Kidney capillary endothelial cell (primary cell): ENCODE data around the gene ATP8A2.
"Not testable (repeated sequence)": the region's sequence is repeated elsewhere in the genome, so short reads cannot be mapped to it uniquely, and the experiment has no call there.

Experiments
- DNase-seq: peaks from one replicate; pipeline ENCODE4 v3.0.0-alpha.2; 2018; ENCODE audit warnings: low spot score

Gene ATP8A2

GRCh38 chr13:25548991-25549390 is 177.2 kb downstream of the ATP8A2 start:
- not testable (repeated sequence) for DNase-seq

GRCh38 chr13:25561812-25562211 is 190.0 kb downstream of the ATP8A2 start:
- no peak for DNase-seq

- DNase-seq = no peak
Observed at GRCh38 chr13:25570185-25570584, 198.4 kb downstream of the ATP8A2 start.

GRCh38 chr13:25571237-25571636 is 199.5 kb downstream of the ATP8A2 start:
- no peak for DNase-seq

- DNase-seq = not testable (repeated sequence)
Observed at GRCh38 chr13:25572171-25572570, 200.4 kb downstream of the ATP8A2 start.

- DNase-seq = peak; percentile 75
Observed at GRCh38 chr13:25574437-25575411, 202.9 kb downstream of the ATP8A2 start.

- no peak for DNase-seq
Observed at GRCh38 chr13:25575562-25575961, 203.8 kb downstream of the ATP8A2 start.

- DNase-seq = no peak
Observed at GRCh38 chr13:25578526-25578925, 206.8 kb downstream of the ATP8A2 start.

GRCh38 chr13:25579221-25579620 is 207.4 kb downstream of the ATP8A2 start:
- DNase-seq = no peak

GRCh38 chr13:25581351-25581750 is 209.6 kb downstream of the ATP8A2 start:
- no peak for DNase-seq

- DNase-seq = no peak
Observed at GRCh38 chr13:25584087-25584486, 212.3 kb downstream of the ATP8A2 start.

GRCh38 chr13:25585000-25585399 is 213.2 kb downstream of the ATP8A2 start:
- no peak for DNase-seq

GRCh38 chr13:25587326-25587980 is 215.7 kb downstream of the ATP8A2 start:
- no peak for DNase-seq

GRCh38 chr13:25588336-25589060 is 216.7 kb downstream of the ATP8A2 start:
- no peak for DNase-seq

- no peak for DNase-seq
Observed at GRCh38 chr13:25598421-25598820, 226.6 kb downstream of the ATP8A2 start.

- DNase-seq = no peak
Observed at GRCh38 chr13:25602176-25602575, 230.4 kb downstream of the ATP8A2 start.

GRCh38 chr13:25604106-25604505 is 232.3 kb downstream of the ATP8A2 start:
- no peak for DNase-seq

GRCh38 chr13:25607096-25607495 is 235.3 kb downstream of the ATP8A2 start:
- DNase-seq = no peak

- no peak for DNase-seq
Observed at GRCh38 chr13:25608181-25608580, 236.4 kb downstream of the ATP8A2 start.

- DNase-seq = no peak
Observed at GRCh38 chr13:25616674-25617073, 244.9 kb downstream of the ATP8A2 start.

GRCh38 chr13:25619897-25620296 is 248.1 kb downstream of the ATP8A2 start:
- DNase-seq = no peak

- DNase-seq = no peak
Observed at GRCh38 chr13:25625414-25625813, 253.6 kb downstream of the ATP8A2 start.
